ENCODE measurements around the gene ZNF248. TPM values are rescaled to one million over a fixed set of nuclear protein-coding genes. Genes with fewer than 3 reads are reported as not detected.
A peak's percentile ranks its signal among the peaks of the same experiment; 100 is the strongest.
"Not testable (repeated sequence)": the region's sequence is repeated elsewhere in the genome, so short reads cannot be mapped to it uniquely, and the experiment has no call there.

ZNF248 gene
- total RNA-seq, 1 donor from 2014 or later: 0.75 TPM

- no peak overlapping the region for H3K27ac ChIP-seq (ENCODE audit: low read depth, low read length)
- FAIRE-seq (no peak), DNase-seq (ENCODE audit: low read depth) (no peak)
- Mint-ChIP-seq H3K27me3 (ENCODE audit: low read depth, unreplicated experiment) (no peaks in the 10 kb centered on the region), H3K4me3 (ENCODE audit: unreplicated experiment) (no peak overlapping the region), H3K27ac (ENCODE audit: unreplicated experiment) (no peak overlapping the region), H3K4me1 (ENCODE audit: low read depth, unreplicated experiment) (no peaks in the 10 kb centered on the region), H3K9me3 (ENCODE audit: unreplicated experiment) (peaks cover 6% of the 10 kb centered on the region), H3K36me3 (ENCODE audit: low read depth, unreplicated experiment) (no peaks in the 10 kb centered on the region)
- H3K9me3 ChIP-seq (ENCODE audit: insufficient read depth, low read depth, low read length): no peaks in the 10 kb centered on the region
- no peak overlapping the region for H2AFZ ChIP-seq (ENCODE audit: low read depth, low read length)
- TF ChIP-seq CTCF (IDR thresholded peaks at IDR 0.05; ENCODE audit: insufficient read depth, low read depth, low read length): no peak
- no peak for TF ChIP-seq EZH2 (IDR thresholded peaks at IDR 0.05; ENCODE audit: insufficient read depth, low read length)
- no peaks in the 10 kb centered on the region for H3K36me3 ChIP-seq (ENCODE audit: insufficient read depth, low read length)
- no peaks in the 10 kb centered on the region for H3K27me3 ChIP-seq (ENCODE audit: insufficient read depth, low read length)
- H3K4me3 ChIP-seq (ENCODE audit: insufficient read depth, low read depth, low read length): no peak overlapping the region
- no peaks in the 10 kb centered on the region for H3K4me1 ChIP-seq (ENCODE audit: insufficient read depth, low read length)
- no peaks in the 10 kb centered on the region for H3K79me2 ChIP-seq (ENCODE audit: insufficient read depth, low read length)
- no peak overlapping the region for H3K9ac ChIP-seq (ENCODE audit: low read length)
- H4K20me1 ChIP-seq (ENCODE audit: insufficient read depth, low read length): no peaks in the 10 kb centered on the region
- H3K4me2 ChIP-seq (ENCODE audit: low read length): no peak overlapping the region
Measured at GRCh38 chr10:37865264-37865663, 7.9 kb upstream of the ZNF248 start.

- peaks cover 12% of the 10 kb centered on the region for H3K79me2 ChIP-seq (ENCODE audit: insufficient read depth, low read length)
- H3K36me3 ChIP-seq (ENCODE audit: insufficient read depth, low read length): no peaks in the 10 kb centered on the region
- H4K20me1 ChIP-seq (ENCODE audit: insufficient read depth, low read length): no peaks in the 10 kb centered on the region
- H3K4me3 ChIP-seq (ENCODE audit: insufficient read depth, low read depth, low read length): no peak overlapping the region
- DNase-seq (ENCODE audit: low read depth) (peak; percentile 53), FAIRE-seq (no peak)
- Mint-ChIP-seq H3K27ac (ENCODE audit: unreplicated experiment) (no peak overlapping the region), H3K4me1 (ENCODE audit: low read depth, unreplicated experiment) (no peaks in the 10 kb centered on the region), H3K27me3 (ENCODE audit: low read depth, unreplicated experiment) (no peaks in the 10 kb centered on the region), H3K9me3 (ENCODE audit: unreplicated experiment) (peaks cover 6% of the 10 kb centered on the region), H3K4me3 (ENCODE audit: unreplicated experiment) (no peak overlapping the region), H3K36me3 (ENCODE audit: low read depth, unreplicated experiment) (no peaks in the 10 kb centered on the region)
- H3K27me3 ChIP-seq (ENCODE audit: insufficient read depth, low read length): no peaks in the 10 kb centered on the region
- no peak overlapping the region for H2AFZ ChIP-seq (ENCODE audit: low read depth, low read length)
- no peak for TF ChIP-seq CTCF (IDR thresholded peaks at IDR 0.05; ENCODE audit: insufficient read depth, low read depth, low read length)
- no peak for TF ChIP-seq EZH2 (IDR thresholded peaks at IDR 0.05; ENCODE audit: insufficient read depth, low read length)
- no peak overlapping the region for H3K4me2 ChIP-seq (ENCODE audit: low read length)
- H3K4me1 ChIP-seq (ENCODE audit: insufficient read depth, low read length): peaks cover 4% of the 10 kb centered on the region
- no peak overlapping the region for H3K9ac ChIP-seq (ENCODE audit: low read length)
- no peaks in the 10 kb centered on the region for H3K9me3 ChIP-seq (ENCODE audit: insufficient read depth, low read depth, low read length)
- no peak overlapping the region for H3K27ac ChIP-seq (ENCODE audit: low read depth, low read length)
Measured at GRCh38 chr10:37860494-37861190, 3.2 kb upstream of the ZNF248 start.

- not testable (repeated sequence) for H3K9me3 Mint-ChIP-seq (ENCODE audit: unreplicated experiment); FAIRE-seq
Measured at GRCh38 chr10:37859270-37859669, 1.9 kb upstream of the ZNF248 start.

More at GRCh38 chr10:37859270-37859669, 1.9 kb upstream of the ZNF248 start:
- DNase-seq (ENCODE audit: low read depth); H3K4me3 ChIP-seq (ENCODE audit: insufficient read depth, low read depth, low read length); H3K4me1 Mint-ChIP-seq (ENCODE audit: low read depth, unreplicated experiment); H3K27me3 ChIP-seq (ENCODE audit: insufficient read depth, low read length); H3K4me2 ChIP-seq (ENCODE audit: low read length); H3K4me3 Mint-ChIP-seq (ENCODE audit: unreplicated experiment); H3K9me3 ChIP-seq (ENCODE audit: insufficient read depth, low read depth, low read length); H3K36me3 ChIP-seq (ENCODE audit: insufficient read depth, low read length); H3K36me3 Mint-ChIP-seq (ENCODE audit: low read depth, unreplicated experiment); H2AFZ ChIP-seq (ENCODE audit: low read depth, low read length); H3K9ac ChIP-seq (ENCODE audit: low read length); H3K27ac ChIP-seq (ENCODE audit: low read depth, low read length); H3K27ac Mint-ChIP-seq (ENCODE audit: unreplicated experiment); H3K4me1 ChIP-seq (ENCODE audit: insufficient read depth, low read length); H4K20me1 ChIP-seq (ENCODE audit: insufficient read depth, low read length); H3K27me3 Mint-ChIP-seq (ENCODE audit: low read depth, unreplicated experiment): not testable (repeated sequence)
- peaks cover 16% of the 10 kb centered on the region for H3K79me2 ChIP-seq (ENCODE audit: insufficient read depth, low read length)

Data from astrocyte (in vitro differentiated cells and primary cell).